Thyroid gland (tissue), 4 donors: ENCODE measurements around the gene HMGCLL1.

Experiments used
- POLR2A ChIP-seq, 2 donors: fragments of 450-650 bp; IDR thresholded peaks; one replicate each; pipeline ENCODE4 v1.6.1; 2017; ENCODE audit warnings: antibody characterized with exemption in 2 of 2, mild to moderate bottlenecking in 2 of 2, moderate library complexity in 1 of 2
- TF ChIP-seq, protein P1 (sequence below), 6 experiments: fragments of 200-600 bp in 3 of 6; fragments of 450-650 bp in 3 of 6; sonication (generic) in 3 of 6; IDR thresholded peaks; one replicate each; pipeline ENCODE4 v1.5.1; 2016 to 2019; ENCODE audit warnings: antibody characterized with exemption in 6 of 6, mild to moderate bottlenecking in 2 of 6, inconsistent platforms in 1 of 6, moderate library complexity in 1 of 6

DNA sequence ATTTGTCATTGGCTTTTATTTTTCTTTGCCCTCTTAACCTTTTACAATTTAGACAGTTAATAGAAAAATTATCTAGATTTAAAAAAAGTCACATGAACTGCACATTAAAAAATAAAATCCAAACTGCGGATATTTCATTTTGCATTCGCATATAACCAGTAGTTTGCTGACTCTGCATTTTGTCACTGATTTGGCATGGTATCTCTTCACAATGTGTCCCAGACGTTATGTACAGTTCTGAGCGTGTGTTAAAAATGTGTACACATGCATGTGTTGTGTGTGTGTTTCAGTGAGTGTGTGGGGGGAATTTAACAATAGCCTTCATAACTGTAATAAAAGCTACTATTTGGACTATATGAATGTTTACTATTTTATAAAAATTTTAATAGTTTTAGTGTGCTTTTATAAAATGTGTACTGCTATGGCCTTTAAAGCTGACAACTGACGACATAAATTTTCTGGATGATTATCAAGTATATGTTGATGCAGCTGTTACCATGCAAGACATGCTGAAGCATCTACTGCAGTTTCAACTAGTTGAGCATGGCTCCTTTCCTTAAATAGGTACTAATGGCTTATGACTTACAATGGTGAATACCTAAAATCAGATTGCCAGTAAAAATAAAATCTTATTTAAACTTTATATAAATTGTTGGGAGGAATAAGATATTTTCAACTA is 67.7 kb downstream of the HMGCLL1 start:
- TF ChIP-seq, protein P1, sequence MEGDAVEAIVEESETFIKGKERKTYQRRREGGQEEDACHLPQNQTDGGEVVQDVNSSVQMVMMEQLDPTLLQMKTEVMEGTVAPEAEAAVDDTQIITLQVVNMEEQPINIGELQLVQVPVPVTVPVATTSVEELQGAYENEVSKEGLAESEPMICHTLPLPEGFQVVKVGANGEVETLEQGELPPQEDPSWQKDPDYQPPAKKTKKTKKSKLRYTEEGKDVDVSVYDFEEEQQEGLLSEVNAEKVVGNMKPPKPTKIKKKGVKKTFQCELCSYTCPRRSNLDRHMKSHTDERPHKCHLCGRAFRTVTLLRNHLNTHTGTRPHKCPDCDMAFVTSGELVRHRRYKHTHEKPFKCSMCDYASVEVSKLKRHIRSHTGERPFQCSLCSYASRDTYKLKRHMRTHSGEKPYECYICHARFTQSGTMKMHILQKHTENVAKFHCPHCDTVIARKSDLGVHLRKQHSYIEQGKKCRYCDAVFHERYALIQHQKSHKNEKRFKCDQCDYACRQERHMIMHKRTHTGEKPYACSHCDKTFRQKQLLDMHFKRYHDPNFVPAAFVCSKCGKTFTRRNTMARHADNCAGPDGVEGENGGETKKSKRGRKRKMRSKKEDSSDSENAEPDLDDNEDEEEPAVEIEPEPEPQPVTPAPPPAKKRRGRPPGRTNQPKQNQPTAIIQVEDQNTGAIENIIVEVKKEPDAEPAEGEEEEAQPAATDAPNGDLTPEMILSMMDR (IDR thresholded peaks at IDR 0.05), result no peak
- no peak for TF ChIP-seq POLR2A (IDR thresholded peaks at IDR 0.05)
